HG03135 (cell line): ENCODE data around the gene PPP1CA.

Experiments used
- ATAC-seq: cut with Tn5 transposase; IDR thresholded peaks from one replicate; pipeline ENCODE4 v1.9.1; 2021; ENCODE audit warnings: mild to moderate bottlenecking, moderate library complexity; ENCODE audit not compliant: unreplicated experiment

The PPP1CA gene

DNA sequence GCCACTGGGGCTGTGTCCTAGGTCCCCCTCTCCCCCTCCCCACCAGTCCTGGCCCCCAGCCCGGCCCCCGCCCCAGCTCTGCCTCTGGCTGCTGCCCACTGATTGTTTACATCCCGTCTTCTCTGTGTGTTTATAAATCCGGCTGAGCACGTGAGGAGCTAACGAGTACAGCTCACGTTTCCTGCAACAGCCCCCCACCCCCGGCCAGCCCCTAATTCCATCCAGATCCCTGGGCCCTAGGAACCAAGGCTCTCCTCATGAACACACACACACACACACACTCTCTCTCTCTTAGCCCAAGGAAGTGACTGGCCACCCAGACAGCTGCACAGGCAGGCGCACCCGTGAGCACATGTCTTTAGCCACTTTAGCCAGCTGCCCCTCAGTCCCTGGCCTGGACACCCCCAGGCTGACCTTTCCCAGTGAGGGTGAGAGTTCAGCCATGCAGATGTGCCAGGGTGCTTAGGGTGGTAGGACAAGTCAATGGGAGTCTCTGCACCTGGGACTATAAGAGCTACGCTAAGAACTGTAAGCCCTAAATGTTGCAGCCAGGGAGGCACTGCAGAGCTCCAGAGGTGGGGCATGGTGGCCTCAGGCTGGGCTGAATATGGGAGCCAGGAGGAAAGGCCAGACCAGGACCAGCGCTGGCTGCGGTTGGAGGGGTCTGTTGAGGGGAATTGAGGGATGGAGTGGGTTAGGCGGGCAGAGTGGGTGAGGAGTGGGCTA lies 31.1 kb downstream of the PPP1CA start:
- ATAC-seq: no peak

DNA sequence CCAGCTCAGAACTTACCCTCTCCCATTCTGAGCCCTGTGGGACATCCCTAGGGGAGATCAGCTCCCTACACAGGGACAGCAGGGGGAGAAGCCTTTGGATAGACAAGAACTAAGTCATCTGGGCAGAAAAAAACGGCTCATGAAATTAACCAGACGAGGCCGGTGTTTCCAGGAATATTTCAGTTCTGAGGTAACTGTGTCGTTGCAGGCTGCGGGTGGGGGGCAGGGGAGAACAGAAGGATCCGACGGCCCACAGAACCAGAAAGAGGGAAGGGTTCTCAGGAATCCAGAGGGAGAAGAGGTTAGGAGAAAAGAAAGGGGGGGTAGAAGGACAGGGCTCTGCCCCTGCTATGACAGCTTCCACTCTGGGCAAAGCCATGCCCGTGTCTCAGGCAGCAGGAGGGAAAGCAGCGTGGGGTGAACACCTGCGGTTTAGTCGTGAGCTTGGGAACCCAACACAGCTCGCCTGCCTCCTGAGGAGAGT lies 31.8 kb downstream of the PPP1CA start:
- no peak for ATAC-seq

DNA sequence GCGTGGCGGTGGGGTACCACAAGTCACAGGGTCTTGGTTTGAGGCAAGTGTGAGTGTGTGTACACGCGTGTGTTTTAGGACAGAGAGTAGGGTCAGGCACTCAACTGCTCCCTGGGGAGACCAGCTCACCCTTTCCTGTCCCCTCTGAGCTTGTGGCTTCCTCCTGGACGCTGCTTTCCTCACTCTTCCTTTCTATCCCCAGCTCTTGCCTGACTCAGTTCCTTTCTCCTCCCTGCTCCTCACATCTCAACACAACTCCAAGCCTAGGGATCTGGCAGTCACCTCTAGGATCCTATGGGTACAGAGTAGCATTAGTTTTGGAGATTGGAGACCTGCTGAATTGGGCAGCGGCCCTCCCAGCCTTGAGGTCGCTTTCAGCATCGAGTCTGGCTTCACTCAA lies 32.4 kb downstream of the PPP1CA start:
- no peak for ATAC-seq

DNA sequence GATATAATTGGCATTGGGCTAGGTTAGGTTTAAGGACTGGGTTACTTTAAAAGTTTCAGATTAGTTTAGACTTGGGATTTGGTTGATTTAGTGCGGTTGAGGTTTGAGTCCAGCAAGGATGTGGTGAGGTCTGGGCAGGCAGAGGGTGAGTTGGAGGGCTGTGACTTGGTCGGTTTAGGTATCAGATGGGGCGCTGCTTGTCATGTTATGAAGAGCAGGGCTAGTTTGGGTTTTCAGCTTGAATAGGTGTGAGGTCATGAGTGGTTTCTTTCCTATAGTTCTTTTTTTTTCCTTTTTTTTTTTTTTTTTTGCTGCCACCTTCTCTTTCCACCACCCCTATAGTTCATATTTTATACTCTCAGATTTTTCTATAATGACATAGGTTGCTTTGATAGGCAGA lies 33.0 kb downstream of the PPP1CA start:
- ATAC-seq: no peak

DNA sequence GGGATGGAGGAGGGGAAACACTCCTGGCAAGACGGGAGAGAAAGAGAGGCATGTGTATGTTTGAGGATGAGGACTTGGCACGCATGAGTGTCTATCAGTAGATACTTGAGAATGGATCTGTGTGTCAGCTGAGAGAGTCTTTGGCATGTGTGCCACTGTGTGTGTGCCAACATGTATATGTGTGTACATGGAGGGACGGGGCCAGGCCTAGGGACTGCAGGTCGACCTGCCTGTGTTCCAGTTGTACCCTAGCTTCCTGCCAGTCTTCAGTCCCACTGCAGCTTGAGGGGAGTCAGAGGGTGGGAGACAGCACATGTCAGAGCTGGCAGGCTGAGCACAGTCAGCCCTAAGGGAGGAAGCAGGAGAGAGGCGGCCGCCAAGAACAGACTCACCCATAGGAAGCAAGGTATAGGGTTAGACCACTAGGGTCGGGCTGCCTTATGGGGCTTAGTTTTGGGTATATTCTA lies 33.9 kb downstream of the PPP1CA start:
- no peak for ATAC-seq

DNA sequence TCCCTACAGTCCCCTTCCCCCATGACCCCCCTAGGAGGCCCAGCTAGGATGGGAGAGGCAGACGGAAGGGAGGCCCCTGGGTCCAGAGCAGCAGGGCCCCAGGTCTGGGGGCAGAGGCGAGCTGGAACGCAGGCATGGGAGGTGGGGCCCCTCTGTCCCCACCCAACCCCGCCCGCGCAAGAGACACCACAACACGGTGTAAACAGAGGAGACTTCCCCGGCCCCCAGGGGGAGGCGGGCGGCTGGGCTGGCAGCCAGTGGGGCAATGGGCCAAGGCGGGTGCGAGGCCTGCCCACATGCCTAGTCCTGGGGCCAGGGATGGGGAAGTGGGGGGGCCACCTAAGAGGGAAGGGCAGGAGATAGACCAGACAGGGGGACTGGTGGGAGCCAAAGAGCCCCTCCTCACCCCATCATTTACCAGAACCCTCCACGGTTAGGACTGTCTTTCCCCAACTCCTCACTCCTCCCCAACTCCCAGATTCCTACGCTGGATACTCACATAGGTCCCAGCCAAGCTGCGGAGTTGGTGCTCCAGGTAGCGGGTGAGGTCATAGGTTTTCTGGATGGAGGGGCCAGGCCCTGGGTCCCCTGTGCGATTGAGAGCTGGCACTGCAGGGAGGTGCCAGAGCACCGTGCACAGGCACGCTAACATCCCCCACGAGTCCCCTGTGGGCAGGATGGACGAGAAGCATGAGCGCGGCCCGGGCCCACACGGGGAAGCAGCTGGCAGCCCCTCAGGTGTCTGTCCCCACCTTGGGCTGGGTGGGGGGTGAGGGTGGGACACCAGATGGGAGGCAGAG lies 34.5 kb downstream of the PPP1CA start:
- ATAC-seq: no peak

DNA sequence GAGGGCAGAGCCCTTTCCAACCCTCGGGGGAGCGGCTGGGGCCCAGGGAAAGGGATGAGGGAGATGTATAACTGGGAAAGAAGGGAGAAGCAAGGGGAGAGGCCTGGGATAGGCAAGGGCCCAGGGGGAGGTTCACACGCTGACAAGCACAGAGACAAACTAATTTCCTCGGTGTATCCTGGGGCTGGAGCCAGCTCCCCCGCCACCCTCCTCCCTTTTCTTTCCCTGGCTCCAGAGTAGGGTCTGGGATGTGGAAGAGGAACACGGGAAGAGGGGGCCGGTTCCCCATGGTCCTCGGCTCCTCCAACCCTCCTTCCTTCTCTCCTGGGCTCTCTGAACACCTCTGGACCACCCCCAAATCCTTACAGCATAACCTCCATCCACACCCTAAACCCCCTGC lies 35.1 kb downstream of the PPP1CA start:
- no peak for ATAC-seq

DNA sequence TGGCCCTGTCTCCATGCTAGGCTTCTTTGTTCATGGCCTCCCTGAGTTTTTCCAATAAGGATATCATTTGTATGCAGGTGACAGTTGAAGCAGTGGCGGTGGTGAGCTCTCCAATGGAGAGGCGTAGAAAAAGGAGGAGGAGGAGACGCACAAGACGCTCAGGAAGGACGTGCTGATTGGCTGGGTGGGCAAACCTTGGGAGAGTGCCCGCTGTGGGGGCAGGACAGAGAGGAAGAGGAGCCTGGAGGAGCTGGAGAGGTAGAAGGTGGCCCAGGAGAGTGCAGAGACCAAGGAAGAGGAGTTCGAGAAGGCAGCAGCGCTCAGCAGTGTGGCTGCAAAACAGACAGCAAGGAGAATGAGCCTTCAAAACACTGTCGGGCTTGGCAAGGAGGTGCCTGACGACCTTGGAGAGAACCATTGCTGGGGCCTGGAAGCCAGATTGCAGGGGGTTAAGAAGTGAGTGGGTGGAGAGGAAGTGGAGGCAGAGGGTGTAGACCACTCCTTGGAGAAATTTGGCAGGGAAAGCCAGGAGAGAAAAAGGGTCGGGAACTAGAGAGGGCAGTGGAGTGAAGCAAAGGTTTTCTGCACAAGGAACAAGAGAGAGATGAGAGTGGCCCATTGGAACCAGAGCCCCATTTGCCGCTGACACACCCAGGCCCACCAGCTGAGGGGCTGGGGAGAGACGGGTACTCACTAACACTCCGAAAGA lies 35.8 kb downstream of the PPP1CA start:
- ATAC-seq: no peak

DNA sequence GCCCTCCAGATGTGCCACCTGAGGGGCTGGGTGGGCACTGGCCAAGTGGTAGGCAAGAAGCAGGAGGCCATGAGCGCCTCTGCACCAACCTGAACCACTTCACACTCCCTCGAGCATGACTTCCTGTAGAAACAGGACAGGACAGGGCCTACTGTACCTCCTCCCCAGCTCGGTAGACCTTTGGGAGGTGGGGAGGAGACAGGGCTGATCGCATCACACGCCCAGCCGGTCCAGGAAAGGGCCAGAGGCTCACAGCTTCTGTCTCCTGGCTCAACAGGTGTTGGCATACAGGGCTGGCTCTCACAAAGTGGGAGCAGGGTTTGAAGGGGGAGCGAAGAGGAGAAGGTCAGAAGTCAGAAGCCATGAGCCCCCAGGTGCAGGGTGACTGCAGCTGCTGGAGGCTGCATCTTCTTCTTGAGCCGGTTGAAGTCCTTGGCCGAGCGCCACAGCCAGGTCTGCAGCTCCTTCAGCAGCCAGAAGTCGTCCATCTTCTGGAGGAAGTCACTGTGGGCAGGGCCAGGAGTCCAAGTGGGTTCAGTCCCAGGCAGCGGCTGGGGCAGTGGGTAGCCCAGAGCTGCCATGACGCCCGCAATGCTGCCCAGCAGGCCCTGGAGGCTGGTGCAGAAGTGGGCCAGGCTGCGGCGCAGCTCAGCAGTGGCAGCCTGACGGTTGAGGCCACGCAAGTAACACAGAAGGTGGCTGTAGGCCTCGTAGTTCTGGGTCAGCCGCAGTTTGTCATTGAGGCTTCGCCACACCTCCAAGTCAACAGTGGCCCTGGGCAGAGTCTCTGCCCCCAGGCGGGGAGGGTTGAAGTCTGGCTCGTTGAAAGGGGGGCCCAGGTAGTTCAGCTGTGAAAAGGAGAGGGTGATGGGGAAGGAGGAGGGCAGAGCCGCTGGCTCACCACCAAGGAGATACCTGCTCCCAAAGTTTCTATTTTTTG lies 36.6 kb downstream of the PPP1CA start:
- no peak for ATAC-seq

DNA sequence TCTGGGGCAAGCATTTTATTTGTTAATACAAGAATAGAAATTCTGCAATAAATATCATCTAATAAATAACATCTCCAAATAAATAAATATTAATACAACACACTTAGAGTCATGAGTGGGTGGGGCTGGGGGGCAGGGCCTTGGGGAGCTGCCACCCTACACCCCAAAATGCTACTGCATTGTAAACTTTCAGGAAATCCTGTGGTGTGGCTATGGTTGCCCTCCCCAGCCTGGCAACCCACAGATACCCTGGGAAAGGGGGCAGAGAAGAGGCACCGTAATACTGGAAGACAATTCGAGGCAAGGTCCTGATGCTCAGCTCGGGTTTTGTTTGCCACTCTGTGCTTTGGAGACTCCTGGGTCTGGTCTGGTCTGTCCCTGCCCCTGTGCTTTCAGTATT lies 37.5 kb downstream of the PPP1CA start:
- no peak for ATAC-seq

DNA sequence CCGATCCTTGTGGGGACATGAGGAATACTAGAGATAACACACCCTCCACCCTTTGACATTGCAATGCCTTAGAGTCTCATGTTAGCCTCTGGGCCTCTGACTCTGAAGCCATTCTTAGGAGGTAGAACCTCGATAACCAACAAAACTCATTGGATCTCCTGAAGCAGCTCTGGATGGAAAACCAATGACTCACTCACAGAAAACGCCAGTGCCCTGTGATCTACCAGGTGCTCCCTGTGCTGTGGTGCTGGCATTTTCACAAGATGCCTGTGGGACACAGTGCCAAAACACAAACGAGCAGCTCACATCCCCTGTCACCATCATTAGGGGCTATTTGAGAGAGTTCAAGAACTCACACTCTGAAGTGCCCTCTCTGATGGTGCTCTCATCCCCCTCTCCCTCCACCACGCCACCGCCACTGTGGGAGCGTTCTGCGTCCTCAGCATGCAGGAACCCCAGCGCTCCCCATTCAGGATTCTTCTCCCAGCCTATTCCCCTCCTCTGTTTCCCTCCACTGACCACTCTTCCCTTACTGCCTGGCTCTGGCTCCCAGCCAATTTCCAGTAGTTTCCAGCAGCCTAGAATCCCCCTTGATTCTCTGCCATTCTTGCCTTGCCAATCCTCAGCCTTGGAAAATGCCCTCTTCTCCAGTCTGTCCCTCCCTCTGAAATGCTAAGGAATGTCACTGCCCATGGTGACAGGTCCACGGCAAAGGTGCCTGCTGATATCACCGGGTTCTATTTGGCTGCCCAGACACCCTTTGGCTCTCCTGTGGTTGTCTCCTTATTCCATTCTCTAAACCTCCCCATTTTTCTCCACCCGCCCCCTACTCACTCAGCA lies 43.6 kb downstream of the PPP1CA start:
- no peak for ATAC-seq

DNA sequence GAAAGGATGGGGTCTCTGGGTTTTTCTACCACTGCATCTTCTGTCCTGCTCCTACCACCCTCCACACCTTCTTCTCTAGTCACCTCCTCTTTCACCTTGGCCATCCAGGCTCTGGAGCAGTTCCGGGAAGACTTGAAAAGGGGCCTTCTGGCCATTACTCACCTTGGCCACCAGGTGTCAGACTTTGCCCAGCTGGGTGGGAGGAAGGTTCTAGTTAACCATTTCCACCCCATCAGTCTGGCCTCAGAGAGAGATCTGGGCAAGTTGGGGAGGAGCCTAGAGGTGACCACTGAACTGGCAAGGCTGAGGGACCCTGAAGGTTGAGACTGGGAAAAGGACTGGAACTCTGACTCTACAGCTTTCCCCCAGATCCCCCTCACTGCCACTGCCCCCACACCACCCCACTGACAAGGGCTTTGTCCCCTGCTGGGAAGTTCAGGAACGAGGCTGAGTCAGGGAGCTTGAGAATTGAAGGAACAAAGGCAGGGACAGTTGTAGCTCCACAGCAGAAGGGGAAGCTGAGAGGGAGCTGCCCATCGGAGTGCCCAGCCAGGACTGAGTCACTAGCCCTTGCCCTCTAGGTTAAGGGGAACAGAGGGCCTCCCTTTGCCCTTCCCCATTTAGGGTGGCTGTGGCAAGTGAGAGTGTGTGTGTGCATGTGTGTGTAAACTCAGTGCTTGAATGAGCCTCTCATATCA lies 44.6 kb downstream of the PPP1CA start:
- no peak for ATAC-seq

DNA sequence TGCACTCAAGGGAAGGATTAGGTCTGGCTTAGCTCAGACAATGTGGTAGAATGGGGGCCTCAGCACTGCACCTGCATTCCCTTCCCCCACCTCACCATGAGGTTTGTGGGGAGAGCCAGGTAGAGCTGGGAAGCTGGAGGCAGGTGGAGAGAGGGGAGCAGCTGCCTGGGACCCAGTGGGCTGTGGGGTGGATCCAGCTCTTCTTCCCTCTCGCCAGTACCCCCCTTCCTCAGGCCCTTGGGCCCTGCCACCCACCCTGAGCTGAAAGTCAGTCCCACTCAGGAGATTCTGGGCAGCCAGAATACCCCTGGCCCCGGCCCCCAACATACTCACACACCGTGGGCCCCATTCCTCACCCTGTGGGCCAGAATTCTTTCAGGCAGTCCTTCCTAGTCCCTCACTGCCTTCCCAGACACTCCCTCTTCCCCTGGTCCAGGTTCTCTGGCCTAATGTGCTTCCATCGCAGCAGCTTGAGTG lies 45.2 kb downstream of the PPP1CA start:
- ATAC-seq: no peak

DNA sequence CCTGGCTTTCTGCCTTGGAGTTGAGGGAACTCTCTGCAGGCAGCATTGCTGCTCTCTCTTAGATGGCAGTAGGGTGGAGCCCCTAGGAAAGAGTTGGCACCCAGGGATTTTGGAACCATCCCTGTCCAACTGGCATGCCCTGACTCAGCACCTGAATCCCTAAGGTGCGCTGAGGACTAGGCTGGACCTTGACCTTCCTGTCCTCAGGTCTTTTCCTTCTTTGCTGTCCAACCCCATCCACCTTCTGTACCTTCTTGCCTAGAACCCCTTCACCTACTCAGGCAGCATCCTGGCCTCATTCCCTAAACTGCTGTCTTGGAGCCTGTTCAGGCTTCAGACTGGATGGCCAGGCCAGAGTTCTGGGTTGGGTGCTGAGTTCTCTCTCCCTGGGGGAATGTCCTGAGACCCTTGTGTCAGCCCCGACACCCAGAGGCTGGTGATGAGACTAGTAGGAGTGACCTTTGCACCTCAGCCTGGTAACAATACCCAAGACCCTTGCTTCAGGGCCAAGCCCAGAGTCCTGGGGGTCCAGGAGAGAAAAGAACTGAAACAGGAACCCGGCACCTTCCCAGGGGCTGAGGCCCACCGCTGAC lies 45.8 kb downstream of the PPP1CA start:
- no peak for ATAC-seq

DNA sequence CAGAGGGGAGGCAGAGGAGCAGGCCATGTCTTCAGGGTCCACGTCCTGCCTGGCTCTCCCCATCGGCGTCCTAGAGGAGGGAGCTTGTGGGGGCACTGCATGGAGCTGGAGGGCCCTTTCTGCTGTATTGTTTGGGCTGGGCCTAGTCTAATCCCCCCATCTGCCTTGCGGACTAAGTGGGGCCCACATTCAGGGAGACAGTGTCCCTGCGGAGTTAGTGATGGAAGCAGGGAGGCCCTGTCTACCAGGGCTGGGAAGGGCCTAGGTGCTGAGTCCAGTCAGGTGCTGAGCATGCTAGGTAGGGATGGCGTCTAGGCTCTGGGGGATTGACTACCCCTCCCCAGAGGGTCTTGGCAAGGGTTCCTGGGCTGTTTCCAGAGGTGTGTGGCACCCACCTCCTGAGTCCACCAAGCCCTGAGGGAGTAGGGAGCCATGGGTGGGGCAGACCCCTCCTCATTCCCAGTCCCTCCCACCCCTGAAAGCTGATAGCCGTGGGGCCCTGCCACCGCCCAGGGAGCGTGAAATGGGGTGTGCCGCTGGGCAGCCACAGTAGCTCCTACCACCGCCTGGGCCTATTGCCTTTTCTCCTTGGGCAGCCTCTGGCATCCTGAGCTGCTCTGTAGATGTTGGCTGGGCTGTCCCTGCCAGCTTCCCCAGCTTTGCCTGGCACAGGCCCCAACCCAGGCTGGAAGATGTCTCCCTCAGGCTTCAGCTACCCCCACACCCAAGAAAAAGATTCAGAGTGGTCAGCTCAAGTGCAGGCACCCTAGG lies 46.5 kb downstream of the PPP1CA start:
- ATAC-seq: no peak

DNA sequence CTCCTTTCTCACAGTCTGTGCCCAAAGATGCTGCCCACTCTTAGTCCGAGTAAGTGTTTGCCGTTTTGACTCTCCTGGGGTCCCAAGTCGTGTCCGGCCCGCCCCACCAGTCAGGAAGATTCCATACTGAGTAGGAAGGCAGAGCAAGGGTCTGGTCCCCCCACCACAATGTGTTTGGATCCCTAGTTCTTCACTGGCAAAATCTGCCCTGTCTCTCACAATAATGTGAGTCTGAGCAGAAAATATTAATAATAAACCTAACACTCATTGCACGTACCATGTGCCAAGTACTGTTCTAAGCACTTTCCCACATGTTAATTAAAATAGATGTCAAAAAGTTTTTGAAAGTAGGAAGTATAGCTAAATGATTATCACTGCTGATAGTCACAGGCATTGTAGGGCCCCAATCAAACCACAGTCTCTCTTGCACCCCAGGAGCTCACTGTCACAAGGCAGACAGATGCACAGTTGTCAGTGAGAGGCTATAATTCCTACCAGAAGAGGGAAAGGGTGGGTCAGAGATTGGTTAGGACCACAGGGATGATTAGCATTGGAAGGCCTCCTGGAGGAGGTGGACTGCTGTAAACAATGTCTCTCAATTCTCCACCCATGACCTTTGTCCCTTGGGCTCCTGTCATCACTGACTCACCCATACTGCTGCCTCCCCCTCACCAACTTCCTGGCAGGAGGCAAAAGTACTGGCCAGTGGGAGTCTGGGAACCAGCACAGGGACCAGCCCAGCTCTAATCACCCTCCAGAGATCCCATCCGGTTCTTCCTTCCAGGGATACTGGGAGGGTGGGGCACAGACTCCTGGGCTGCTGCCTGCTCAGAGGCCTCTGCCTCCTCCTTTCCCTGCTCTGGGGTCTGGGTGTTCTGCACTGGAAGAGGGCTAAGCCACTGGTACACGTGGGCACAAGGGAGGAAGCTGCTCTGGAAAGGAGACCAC lies 47.3 kb downstream of the PPP1CA start:
- no peak for ATAC-seq
